ACHN (cell line): Measurements from ENCODE around the gene DHDDS.
"Not testable (repeated sequence)": the region's sequence is repeated elsewhere in the genome, so short reads cannot be mapped to it uniquely, and the experiment has no call there.

Source experiments
- DNase-seq: peaks from one replicate; pipeline ENCODE4 v3.0.0-alpha.2; 2015
- in situ Hi-C: cut with HindIII; loops from 2 replicates; pipeline ENCODE4 v1.10.0; 2017; ENCODE audit warnings: low sequenced_read_pairs, low pct_ligation_motif_present, low pct_unique_long_range_greater_than_20kb

Gene DHDDS

DNA sequence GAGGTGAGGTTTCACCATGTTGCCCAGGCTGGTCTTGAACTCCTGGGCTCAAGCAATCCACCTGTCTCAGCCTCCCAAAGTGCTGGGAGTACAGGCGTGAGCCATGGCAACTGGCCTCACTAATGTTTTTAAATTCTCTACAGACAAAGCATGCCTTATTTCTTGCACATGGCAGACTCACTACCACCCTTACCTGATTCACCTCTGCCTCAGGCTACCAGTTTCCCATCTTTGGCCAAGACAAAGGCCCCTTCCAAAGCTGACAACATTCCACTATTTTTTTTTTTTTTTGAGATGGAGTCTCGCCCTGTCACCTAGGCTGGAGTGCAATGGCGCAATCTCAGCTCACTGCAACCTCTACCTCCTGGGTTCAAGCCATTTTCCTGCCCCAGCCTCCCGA, 83.7 kb downstream of the DHDDS start:
- in situ Hi-C loops, DNase-seq: not testable (repeated sequence)

DNA sequence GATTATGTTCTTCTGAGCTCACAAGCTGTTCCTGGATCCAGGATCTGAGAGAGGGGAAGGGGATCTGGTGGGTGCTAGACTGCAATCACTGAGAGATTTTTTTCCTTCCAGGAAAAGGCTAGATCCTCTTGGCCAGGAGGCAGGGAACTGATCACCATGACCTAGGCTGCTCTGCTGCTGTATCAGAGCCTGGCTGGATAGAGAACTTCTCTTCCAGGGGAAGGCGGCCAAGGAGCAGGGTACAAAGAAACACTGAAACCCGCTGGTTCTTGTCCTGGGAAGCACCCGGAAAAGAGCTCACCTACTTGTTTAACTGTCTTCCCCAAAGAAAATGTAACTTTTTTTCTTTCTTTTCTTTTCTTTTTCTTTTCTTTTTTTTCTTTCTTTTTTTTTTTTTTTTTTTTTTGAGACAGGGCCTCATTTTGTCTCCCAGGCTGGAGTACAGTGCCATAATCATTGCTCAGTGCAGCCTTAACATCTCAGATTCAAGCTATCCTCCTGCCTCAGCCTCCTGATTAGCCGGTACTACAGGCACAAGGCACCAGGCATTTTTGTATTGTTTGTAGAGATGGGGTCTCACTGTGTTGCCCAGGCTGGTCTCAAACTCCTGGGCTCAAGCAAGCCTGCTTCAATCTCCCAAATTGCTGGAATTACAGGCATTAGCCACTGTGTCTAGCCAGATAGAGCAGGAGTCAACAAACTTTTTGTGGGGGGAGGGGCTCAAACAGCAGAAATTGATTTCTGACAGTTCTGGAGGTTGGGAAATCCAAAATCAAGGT, 85.1 kb downstream of the DHDDS start:
- in situ Hi-C loops: no loop called here
- no peak for DNase-seq

DNA sequence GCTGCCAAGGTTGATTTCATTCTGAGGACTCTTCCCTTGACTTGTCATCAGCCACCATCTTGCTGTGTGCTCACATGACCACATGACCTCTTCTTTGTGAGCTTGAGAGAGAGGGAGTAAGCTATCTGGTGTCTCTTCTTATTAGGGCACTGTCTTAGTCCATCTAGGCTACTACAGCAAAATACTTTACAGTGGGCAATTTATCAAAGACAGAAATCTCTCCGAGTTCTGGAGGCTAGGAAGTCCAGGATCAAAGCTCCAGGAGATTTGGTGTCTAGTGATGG, 85.6 kb downstream of the DHDDS start:
- in situ Hi-C loops: no loop called here
- no peak for DNase-seq

DNA sequence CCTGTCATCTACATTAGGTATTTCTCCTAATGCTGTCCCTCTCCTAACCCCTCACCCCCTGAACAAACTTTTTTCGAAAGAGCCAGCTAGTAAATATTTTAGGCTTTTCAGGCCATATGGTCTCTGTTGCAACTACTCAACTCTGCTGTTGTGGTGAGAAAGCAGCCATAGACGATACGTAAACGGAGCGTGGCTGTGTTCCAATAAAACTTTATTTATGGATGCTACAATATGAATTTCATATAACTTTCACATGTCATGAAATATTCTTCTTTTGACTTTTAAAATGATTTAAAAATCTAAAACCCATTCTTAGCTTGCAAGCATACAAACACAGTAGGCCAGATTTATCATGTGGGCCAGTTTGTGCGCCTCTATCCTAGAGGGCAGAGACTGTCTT, 86.2 kb downstream of the DHDDS start:
- no peak for DNase-seq
- in situ Hi-C loops: no loop called here

DNA sequence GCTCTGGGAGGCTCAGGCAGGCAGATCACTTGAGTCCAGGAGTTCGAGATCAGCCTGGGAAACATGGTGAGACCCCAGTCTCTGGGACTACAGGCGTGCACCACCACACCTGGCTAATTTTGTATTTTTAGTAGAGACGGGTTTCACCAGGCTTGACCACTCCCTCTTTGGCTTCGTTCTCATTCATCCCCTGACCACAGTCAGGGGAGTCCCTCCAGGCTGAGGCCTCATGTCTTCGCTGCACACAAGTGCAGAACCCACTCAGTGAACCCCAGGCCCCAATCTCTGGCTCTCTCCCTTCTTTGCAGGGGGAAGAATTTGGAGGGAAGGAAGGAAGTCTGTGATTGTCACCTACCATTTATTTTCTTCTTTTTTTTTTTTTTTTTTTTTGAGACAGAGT, 88.2 kb downstream of the DHDDS start:
- no peak for DNase-seq

More for the DNA sequence above, 88.2 kb downstream of the DHDDS start:
- in situ Hi-C loops: no loop called here
